AG09309 (cell line): ENCODE measurements around the gene NSUN6.

Experiments
- DNase-seq: peaks from one replicate; pipeline ENCODE4 v3.0.0-alpha.2; 2010; ENCODE audit warnings: low read depth
- H3K4me3 ChIP-seq: 2 replicates; pipeline ENCODE4 v1.5.1; 2011; ENCODE audit warnings: mild to moderate bottlenecking, low read depth, low read length, moderate library complexity; ENCODE audit not compliant: control insufficient read depth
- TF ChIP-seq, protein P1 (sequence below): IDR thresholded peaks from 2 replicates; pipeline ENCODE4 v1.5.1; 2011; ENCODE audit warnings: mild to moderate bottlenecking, low read depth, low read length, inconsistent platforms; ENCODE audit not compliant: insufficient read depth, control insufficient read depth; ENCODE audit errors: missing control alignments

Gene NSUN6

GRCh38 chr10:18583575-18584270 lies 67.7 kb downstream of the NSUN6 start:
- TF ChIP-seq, protein P1, sequence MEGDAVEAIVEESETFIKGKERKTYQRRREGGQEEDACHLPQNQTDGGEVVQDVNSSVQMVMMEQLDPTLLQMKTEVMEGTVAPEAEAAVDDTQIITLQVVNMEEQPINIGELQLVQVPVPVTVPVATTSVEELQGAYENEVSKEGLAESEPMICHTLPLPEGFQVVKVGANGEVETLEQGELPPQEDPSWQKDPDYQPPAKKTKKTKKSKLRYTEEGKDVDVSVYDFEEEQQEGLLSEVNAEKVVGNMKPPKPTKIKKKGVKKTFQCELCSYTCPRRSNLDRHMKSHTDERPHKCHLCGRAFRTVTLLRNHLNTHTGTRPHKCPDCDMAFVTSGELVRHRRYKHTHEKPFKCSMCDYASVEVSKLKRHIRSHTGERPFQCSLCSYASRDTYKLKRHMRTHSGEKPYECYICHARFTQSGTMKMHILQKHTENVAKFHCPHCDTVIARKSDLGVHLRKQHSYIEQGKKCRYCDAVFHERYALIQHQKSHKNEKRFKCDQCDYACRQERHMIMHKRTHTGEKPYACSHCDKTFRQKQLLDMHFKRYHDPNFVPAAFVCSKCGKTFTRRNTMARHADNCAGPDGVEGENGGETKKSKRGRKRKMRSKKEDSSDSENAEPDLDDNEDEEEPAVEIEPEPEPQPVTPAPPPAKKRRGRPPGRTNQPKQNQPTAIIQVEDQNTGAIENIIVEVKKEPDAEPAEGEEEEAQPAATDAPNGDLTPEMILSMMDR, result no peak
- H3K4me3 ChIP-seq, result no peak overlapping the region
- no peak for DNase-seq

DNA sequence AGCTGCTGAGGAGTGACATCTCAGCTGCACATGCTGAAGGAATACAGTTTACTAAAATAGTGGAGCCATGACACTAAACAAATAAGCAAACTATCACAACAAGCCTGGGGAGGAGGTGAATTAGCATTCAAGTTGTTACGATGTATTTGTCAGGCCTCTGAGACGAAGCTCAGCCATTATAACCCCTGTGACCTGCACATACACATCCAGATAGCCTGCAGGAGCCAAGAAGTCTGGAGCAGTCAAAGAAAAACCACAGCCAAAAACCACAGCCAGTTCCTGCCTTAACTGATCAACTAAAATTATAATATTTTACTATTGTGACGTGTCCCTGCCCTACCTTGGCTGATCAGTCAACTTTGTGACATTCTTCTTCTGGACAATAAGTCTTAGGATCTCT lies 68.6 kb downstream of the NSUN6 start:
- no peak for DNase-seq
- H3K4me3 ChIP-seq, result no peak overlapping the region
- TF ChIP-seq, protein P1, result no peak

DNA sequence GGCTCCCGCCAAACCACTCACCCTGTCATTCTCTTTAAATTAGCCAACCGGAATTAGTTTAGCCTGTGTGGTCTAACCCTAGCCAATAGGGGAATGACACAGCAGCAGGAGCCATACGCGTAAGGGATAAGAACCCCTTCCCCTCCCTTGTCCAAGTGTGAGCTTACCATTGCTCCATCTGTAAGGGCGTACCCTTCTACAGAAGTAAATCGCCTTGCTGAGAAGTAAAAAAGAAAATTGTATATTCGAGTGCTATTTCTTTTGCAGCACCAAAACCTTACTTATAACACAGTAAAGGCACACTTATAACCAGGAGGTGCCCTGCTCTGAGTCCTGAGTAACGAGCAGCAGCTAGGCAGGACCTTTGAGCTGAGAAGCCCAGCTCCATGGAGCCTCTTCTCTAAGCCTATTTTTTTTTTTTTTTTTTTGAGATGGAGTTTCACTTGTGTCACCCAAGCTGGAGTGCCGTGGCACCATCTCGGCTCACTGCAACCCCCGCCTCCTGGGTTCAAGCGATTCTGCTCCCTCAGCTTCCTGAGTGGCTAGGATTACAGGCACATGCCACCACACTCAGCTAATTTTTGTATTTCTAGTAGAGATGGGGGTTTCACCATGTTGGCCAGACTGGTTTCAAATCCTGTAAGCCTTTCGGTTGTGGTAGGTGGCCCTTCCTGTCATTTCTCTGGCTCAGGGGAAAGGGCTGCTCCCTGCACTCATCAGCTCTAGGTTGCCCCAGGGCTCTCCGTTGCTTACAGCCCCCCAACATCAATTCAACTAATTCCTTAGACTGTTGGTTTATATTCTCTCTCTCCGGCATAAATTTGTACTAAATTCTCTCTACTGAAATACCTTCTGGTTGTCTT lies 73.3 kb downstream of the NSUN6 start:
- TF ChIP-seq, protein P1, result no peak
- no peak for DNase-seq
- H3K4me3 ChIP-seq, result no peak overlapping the region

DNA sequence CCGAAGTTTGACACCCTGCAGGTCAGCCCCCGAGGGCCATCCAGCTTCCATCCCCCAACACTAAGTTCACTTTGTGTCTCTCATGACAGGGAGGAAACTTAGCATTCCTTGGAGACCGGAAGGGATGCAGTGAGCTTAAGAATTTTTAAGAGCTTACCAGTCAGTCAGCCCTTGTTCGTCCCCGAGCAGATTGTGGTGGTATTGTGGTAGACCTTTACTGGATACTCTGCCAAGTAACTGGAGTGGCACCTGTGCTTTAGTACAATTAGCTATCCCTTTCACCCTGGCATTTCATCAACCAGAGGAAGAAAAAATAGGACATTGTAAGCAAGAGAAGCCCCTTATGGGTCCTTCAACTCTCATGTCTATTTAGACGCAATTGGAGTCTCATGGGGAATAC lies 74.8 kb downstream of the NSUN6 start:
- no peak for DNase-seq
- TF ChIP-seq, protein P1, result no peak
- H3K4me3 ChIP-seq, result no peak overlapping the region

- no peak for DNase-seq
- TF ChIP-seq, protein P1, result no peak
- no peak overlapping the region for H3K4me3 ChIP-seq
These were observed 78.3 kb downstream of the NSUN6 start for GRCh38 chr10:18572959-18573561.

DNA sequence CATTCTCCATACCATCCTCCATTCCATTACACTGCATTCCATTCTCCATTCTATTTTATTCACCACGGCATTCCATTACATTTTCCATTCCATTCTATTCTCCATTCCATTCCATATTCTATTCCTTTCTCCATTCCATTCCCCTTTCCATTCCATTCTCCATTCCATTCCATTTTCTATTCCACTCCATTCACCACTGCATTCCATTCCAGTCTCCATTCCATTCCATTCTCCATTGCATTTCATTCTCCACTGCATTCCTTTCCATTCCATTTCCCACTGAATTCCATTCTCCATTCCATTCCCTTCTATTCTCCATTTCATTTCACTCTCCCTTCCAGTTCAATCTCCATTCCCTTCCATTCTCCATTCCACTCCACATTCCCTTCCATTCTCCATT lies 79.6 kb downstream of the NSUN6 start:
- TF ChIP-seq, protein P1, result no peak
- H3K4me3 ChIP-seq, result no peak overlapping the region
- DNase-seq, result no peak
